Measurements from ENCODE around the gene ADGRF3. TPM values are rescaled to one million over a fixed set of nuclear protein-coding genes. Genes with fewer than 3 reads are reported as not detected.

Gene ADGRF3
- total and polyA plus RNA-seq, 2 of the 13 experiments (the other 11 are each of a cell fraction or from before 2014, with no cell fraction given) = 0.40 to 1.5 TPM

GRCh38 chr2:26298638-26299393, 47.8 kb downstream of the ADGRF3 start (continued):
- TF ChIP-seq PRDM10 (CRISPR knock-in tag; IDR thresholded peaks at IDR 0.05; ENCODE audit: low read depth) (peak; percentile 61; the same call in 1 of the 2 replicates), ZSCAN21 (CRISPR knock-in tag; IDR thresholded peaks at IDR 0.05; ENCODE audit: borderline replicate concordance) (peak; percentile 34; the same call in 1 of the 2 replicates), SOX5 (CRISPR knock-in tag; IDR thresholded peaks at IDR 0.05; ENCODE audit: borderline replicate concordance) (no peak), MTF2 (CRISPR knock-in tag; IDR thresholded peaks at IDR 0.05; ENCODE audit: borderline replicate concordance) (no peak), ZMYM3 (CRISPR knock-in tag; IDR thresholded peaks at IDR 0.05) (0 out of 2 replicates have a peak, but pooled peaks have one; percentile 22), ZNF7 (CRISPR knock-in tag; IDR thresholded peaks at IDR 0.05) (no peak), PHF8 (CRISPR knock-in tag; IDR thresholded peaks at IDR 0.05) (no peak; the same call in none of the 2 replicates), ZNF83 (CRISPR knock-in tag; IDR thresholded peaks at IDR 0.05; ENCODE audit: borderline replicate concordance) (no peak), GLMP (CRISPR knock-in tag; IDR thresholded peaks at IDR 0.05; ENCODE audit: borderline replicate concordance) (0 out of 2 replicates have a peak, but pooled peaks have one; percentile 43), RNF219 (CRISPR knock-in tag; IDR thresholded peaks at IDR 0.05) (no peak), ZNF205 (CRISPR knock-in tag; IDR thresholded peaks at IDR 0.05) (no peak), PHF20 (CRISPR knock-in tag; IDR thresholded peaks at IDR 0.05) (no peak), RORA (CRISPR knock-in tag; IDR thresholded peaks at IDR 0.05) (no peak), KLF9 (CRISPR knock-in tag; IDR thresholded peaks at IDR 0.05; ENCODE audit: low read depth) (no peak), ZNF747 (CRISPR knock-in tag; IDR thresholded peaks at IDR 0.05; ENCODE audit: borderline replicate concordance) (no peak), PRPF4 (IDR thresholded peaks at IDR 0.05; ENCODE audit: low read depth, low read length, poor library complexity, severe bottlenecking) (no peak), MXD3 (CRISPR knock-in tag; IDR thresholded peaks at IDR 0.05) (no peak), ZNF282 (IDR thresholded peaks at IDR 0.05; ENCODE audit: partially characterized antibody) (no peak), ZNF773 (CRISPR knock-in tag; IDR thresholded peaks at IDR 0.05; ENCODE audit: borderline replicate concordance) (no peak), ZNF274 (CRISPR knock-in tag; IDR thresholded peaks at IDR 0.05) (peak; percentile 9; the same call in 1 of the 2 replicates), SMYD3 (CRISPR knock-in tag; IDR thresholded peaks at IDR 0.05) (no peak), HHEX (CRISPR knock-in tag; IDR thresholded peaks at IDR 0.05) (no peak), ZSCAN25 (CRISPR knock-in tag; IDR thresholded peaks at IDR 0.05) (no peak), ZNF879 (CRISPR knock-in tag; IDR thresholded peaks at IDR 0.05) (no peak)
